Uterus (tissue), 2 donors: ENCODE results near the gene TBL2.

Experiments
- CTCF ChIP-seq, 4 experiments: fragments of 200-600 bp in 2 of 4; fragments of 450-650 bp in 2 of 4; sonication (generic) in 2 of 4; IDR thresholded peaks; one replicate each; pipeline ENCODE4 v1.5.1; 2016 to 2019; ENCODE audit warnings: antibody characterized with exemption in 4 of 4, mild to moderate bottlenecking in 2 of 4, moderate library complexity in 1 of 4
- POLR2A ChIP-seq, 2 donors: fragments of 450-650 bp; IDR thresholded peaks; one replicate each; pipeline ENCODE4 v1.6.1; 2016; ENCODE audit warnings: antibody characterized with exemption in 2 of 2, mild to moderate bottlenecking in 1 of 2, moderate library complexity in 1 of 2

GRCh38 chr7:73577627-73578341, 595 bp downstream of the TBL2 start:
- no peak for TF ChIP-seq CTCF (IDR thresholded peaks at IDR 0.05)
- no peak for TF ChIP-seq POLR2A (IDR thresholded peaks at IDR 0.05)
